ENCODE measurements around the gene MYH14. TPM values are rescaled to one million over a fixed set of nuclear protein-coding genes. Genes with fewer than 3 reads are reported as not detected.

MYH14 gene
- total and polyA plus RNA-seq, 9 of the 15 experiments (the other 6 are each of a cell fraction or from before 2014, with no cell fraction given), result 0.04 to 0.86 (median 0.19) TPM; not detected in 2

- TF ChIP-seq CHCHD3 (CRISPR knock-in tag; IDR thresholded peaks at IDR 0.05) (0 out of 2 replicates have a peak, but pooled peaks have one; percentile 60), POLR3G (IDR thresholded peaks at IDR 0.05; ENCODE audit: extremely low read depth, insufficient read length, insufficient replicate concordance) (no peak), NFIX (CRISPR knock-in tag; IDR thresholded peaks at IDR 0.05; ENCODE audit: low read depth) (no peak), PRDM10 (IDR thresholded peaks at IDR 0.05; ENCODE audit: partially characterized antibody) (peak; percentile 94), ELF1 (tag; IDR thresholded peaks at IDR 0.05) (no peak), PHF20 (IDR thresholded peaks at IDR 0.05; ENCODE audit: partially characterized antibody) (no peak), ADNP (tag; IDR thresholded peaks at IDR 0.05) (no peak), DDX20 (tag; IDR thresholded peaks at IDR 0.05; ENCODE audit: low read depth) (no peak), MLLT1 (IDR thresholded peaks at IDR 0.05) (no peak), ZSCAN29 (IDR thresholded peaks at IDR 0.05) (no peak), NR2C1 (IDR thresholded peaks at IDR 0.05) (no peak; the same call in 1 of the 2 replicates), NR2C1 (tag; IDR thresholded peaks at IDR 0.05) (0 out of 2 replicates have a peak, but pooled peaks have one; percentile 8), TEAD2 (tag; IDR thresholded peaks at IDR 0.05) (no peak), ZNF146 (CRISPR knock-in tag; IDR thresholded peaks at IDR 0.05; ENCODE audit: unreplicated experiment) (no peak), ZFP30 (CRISPR knock-in tag; IDR thresholded peaks at IDR 0.05; ENCODE audit: borderline replicate concordance) (no peak), GTF2F1 (IDR thresholded peaks at IDR 0.05; ENCODE audit: low read depth, low read length) (no peak), E4F1 (CRISPR knock-in tag; IDR thresholded peaks at IDR 0.05; ENCODE audit: borderline replicate concordance) (no peak), EGR1 (conservative IDR thresholded peaks at IDR 0.05) (peak; percentile 95), HMG20A (CRISPR knock-in tag; conservative IDR thresholded peaks at IDR 0.05) (no peak), ESRRB (CRISPR knock-in tag; IDR thresholded peaks at IDR 0.05; ENCODE audit: borderline replicate concordance) (no peak)
Observed at GRCh38 chr19:50357178-50358100, 154.0 kb downstream of the MYH14 start (continued).

Data from K562 (cell line).